Glutamatergic neuron (in vitro differentiated cells): ENCODE measurements around the gene BTBD9. TPM values are rescaled to one million over a fixed set of nuclear protein-coding genes. Genes with fewer than 3 reads are reported as not detected.

Source experiments
- DNase-seq: peaks from one replicate; pipeline ENCODE4 v3.0.0; 2022
- H3K27ac Mint-ChIP-seq: one replicate; pipeline ENCODE4 v1.8.0; 2020; ENCODE audit warnings: mild to moderate bottlenecking, mixed read lengths, inconsistent platforms; ENCODE audit not compliant: unreplicated experiment
- H3K27me3 Mint-ChIP-seq: one replicate; pipeline ENCODE4 v1.8.0; 2020; ENCODE audit warnings: mild to moderate bottlenecking, moderate library complexity, mixed read lengths, inconsistent platforms; ENCODE audit not compliant: unreplicated experiment
- H3K36me3 Mint-ChIP-seq: one replicate; pipeline ENCODE4 v1.8.0; 2020; ENCODE audit warnings: mild to moderate bottlenecking, mixed read lengths, inconsistent platforms; ENCODE audit not compliant: unreplicated experiment
- H3K4me1 Mint-ChIP-seq: one replicate; pipeline ENCODE4 v1.8.0; 2020; ENCODE audit warnings: mild to moderate bottlenecking, low read depth, mixed read lengths, inconsistent platforms; ENCODE audit not compliant: unreplicated experiment
- H3K4me3 Mint-ChIP-seq: one replicate; pipeline ENCODE4 v1.8.0; 2020; ENCODE audit warnings: mild to moderate bottlenecking, mixed read lengths, inconsistent platforms; ENCODE audit not compliant: unreplicated experiment
- H3K9me3 Mint-ChIP-seq: one replicate; pipeline ENCODE4 v1.8.0; 2020; ENCODE audit warnings: mild to moderate bottlenecking, moderate library complexity, mixed read lengths, inconsistent platforms; ENCODE audit not compliant: unreplicated experiment
- total RNA-seq: library from RNA; stranded (reverse); fragmentation: NEBNext Ultra II Directional; extraction: Animal tissue kit (Norgen Biotek cat#: 25700); gene quantifications from one replicate; pipeline ENCODE4 v1.2.1, GENCODE V29; 2021; ENCODE audit not compliant: unreplicated experiment
- TF ChIP-seq, protein P1 (sequence below): fragments of 200-600 bp; sonication (generic); IDR thresholded peaks from one replicate; pipeline ENCODE4 v1.5.0; 2021; ENCODE audit not compliant: partially characterized antibody, unreplicated experiment

Gene BTBD9
- total RNA-seq, 1 donor from 2014 or later = 18.8 TPM

DNA sequence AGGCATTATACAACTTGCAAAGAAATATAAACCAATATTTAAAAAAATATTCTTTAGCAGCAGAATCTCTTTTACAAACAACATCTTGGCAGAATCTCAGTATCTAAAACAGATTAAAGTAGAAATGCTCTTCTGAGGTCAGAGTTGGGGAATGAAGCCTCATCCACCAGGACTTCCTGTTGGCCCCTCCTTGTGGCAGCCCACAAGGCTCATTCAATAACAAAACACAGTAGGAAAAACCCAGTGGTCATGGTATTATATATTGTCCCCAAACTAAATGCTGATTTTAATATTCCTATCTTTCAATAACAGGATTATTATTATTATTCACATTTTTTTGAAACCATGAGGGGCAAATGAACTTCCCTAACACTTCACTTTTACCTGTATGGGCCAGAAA lies 368.6 kb downstream of the BTBD9 start:
- Mint-ChIP-seq H3K36me3 (no peaks in the 10 kb centered on the region), H3K4me1 (peaks cover 16% of the 10 kb centered on the region), H3K27me3 (peaks cover 1% of the 10 kb centered on the region), H3K27ac (no peak overlapping the region), H3K9me3 (no peaks in the 10 kb centered on the region), H3K4me3 (no peak overlapping the region)
- DNase-seq = no peak
- TF ChIP-seq, protein P1, sequence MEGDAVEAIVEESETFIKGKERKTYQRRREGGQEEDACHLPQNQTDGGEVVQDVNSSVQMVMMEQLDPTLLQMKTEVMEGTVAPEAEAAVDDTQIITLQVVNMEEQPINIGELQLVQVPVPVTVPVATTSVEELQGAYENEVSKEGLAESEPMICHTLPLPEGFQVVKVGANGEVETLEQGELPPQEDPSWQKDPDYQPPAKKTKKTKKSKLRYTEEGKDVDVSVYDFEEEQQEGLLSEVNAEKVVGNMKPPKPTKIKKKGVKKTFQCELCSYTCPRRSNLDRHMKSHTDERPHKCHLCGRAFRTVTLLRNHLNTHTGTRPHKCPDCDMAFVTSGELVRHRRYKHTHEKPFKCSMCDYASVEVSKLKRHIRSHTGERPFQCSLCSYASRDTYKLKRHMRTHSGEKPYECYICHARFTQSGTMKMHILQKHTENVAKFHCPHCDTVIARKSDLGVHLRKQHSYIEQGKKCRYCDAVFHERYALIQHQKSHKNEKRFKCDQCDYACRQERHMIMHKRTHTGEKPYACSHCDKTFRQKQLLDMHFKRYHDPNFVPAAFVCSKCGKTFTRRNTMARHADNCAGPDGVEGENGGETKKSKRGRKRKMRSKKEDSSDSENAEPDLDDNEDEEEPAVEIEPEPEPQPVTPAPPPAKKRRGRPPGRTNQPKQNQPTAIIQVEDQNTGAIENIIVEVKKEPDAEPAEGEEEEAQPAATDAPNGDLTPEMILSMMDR = no peak

DNA sequence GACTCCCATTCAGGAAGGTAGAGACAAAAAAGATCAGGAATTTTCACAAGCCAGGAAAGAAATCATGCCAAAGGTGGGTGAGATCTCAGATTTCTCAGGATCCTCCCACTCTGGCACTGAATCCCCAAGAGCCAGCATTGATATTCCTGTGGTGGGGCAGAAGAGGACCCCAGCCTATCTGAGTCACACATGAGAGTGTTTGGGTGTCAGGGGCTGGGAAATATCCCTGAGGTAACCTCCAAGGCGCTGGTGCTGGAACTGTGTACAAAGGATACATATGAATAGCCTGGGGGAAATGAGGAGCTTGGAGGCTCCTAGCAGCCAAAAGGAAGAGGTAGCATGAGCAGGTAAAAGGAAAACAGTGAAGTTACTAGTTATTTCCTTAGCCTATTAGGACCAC lies 369.4 kb downstream of the BTBD9 start:
- H3K4me3 Mint-ChIP-seq = no peak overlapping the region
- H3K9me3 Mint-ChIP-seq = no peaks in the 10 kb centered on the region
- TF ChIP-seq, protein P1 = no peak
- no peak for DNase-seq
- peaks cover 16% of the 10 kb centered on the region for H3K4me1 Mint-ChIP-seq
- peaks cover 1% of the 10 kb centered on the region for H3K27me3 Mint-ChIP-seq
- H3K36me3 Mint-ChIP-seq = no peaks in the 10 kb centered on the region
- no peak overlapping the region for H3K27ac Mint-ChIP-seq

DNA sequence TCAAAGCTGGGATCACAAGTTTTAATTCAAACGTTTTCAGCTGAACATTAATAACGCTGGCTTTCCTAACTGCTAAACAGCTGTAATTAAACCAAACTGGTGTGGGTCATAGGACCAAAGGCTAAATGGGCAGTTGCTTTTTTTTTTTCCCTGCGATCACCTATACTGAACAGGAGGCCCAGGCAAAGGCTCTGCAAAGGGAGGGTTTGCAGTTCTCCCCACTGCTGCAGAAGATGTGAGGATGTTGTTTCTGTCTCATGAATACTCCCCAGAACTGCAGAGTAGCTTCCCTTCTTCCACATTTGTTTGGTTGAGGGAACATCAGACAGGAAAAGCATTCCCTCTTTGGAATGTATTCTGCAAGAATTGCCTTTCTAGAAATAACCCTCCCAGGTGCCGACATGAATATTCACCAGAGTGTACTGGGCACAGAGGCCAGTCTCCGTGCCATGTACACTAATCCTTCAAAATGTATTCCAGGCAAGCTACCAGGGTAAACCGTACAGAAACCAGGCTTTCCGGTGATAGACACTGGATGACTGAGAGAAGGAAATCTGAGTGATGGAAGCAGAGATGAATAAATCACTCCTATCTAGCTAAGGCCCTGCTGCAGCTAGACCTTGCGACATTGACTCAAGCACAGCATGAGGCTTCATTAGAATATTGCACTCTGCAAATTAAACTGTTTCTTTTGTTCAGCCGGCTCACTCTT lies 370.1 kb downstream of the BTBD9 start:
- Mint-ChIP-seq H3K27me3 (peaks cover 3% of the 10 kb centered on the region), H3K9me3 (peaks cover 2% of the 10 kb centered on the region), H3K4me3 (no peak overlapping the region), H3K27ac (no peak overlapping the region), H3K36me3 (no peaks in the 10 kb centered on the region), H3K4me1 (peaks cover 16% of the 10 kb centered on the region)
- TF ChIP-seq, protein P1 = no peak
- DNase-seq = no peak

DNA sequence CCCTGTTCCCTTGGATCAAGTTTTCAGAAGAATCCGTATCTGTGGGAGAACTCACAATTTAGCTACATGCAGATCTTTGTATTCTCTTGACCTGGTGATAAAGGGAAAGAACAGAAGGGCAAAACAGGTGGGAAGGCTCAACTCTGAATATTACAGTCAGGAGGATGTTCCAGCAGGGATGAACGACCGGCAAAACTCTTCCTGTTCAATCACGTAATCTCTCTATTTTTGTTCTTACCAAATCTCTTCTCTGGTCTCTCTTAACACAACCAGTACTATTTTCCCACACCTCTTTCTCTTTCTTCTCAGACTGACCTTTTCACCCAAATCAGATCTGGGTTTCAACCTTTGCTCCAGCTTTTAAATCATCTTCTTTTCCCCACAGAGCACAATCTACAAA lies 371.4 kb downstream of the BTBD9 start:
- TF ChIP-seq, protein P1 = no peak
- H3K27ac Mint-ChIP-seq = no peak overlapping the region
- H3K36me3 Mint-ChIP-seq = no peaks in the 10 kb centered on the region
- DNase-seq = no peak
- H3K4me1 Mint-ChIP-seq = peaks cover 18% of the 10 kb centered on the region
- peaks cover 2% of the 10 kb centered on the region for H3K9me3 Mint-ChIP-seq
- H3K4me3 Mint-ChIP-seq = no peak overlapping the region
- H3K27me3 Mint-ChIP-seq = peaks cover 3% of the 10 kb centered on the region

DNA sequence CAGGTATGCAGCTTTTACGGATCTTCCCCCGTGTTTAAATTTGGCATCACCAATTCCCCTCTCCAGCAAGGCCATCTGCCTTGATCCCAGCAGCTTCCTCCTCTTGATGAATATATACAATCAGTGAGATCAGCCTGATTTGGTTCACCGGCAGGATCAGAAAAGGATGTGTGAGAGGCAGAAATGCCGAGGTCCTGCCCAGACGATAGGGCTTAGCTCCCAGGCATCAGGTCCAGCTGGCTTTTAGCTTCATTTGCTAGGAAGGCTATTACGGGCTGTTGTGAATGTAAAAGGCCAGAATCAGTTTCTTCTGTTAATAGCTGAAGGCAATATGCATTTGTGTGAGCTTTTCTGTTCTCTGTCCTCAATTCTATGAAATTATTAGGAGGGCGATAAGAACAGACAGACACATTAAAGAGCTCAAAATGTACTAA lies 372.8 kb downstream of the BTBD9 start:
- H3K9me3 Mint-ChIP-seq = peaks cover 2% of the 10 kb centered on the region
- DNase-seq = no peak
- TF ChIP-seq, protein P1 = no peak
- H3K4me3 Mint-ChIP-seq = no peak overlapping the region
- peaks cover 26% of the 10 kb centered on the region for H3K4me1 Mint-ChIP-seq
- H3K27ac Mint-ChIP-seq = peak overlapping the region; percentile 19
- H3K36me3 Mint-ChIP-seq = no peaks in the 10 kb centered on the region
- peaks cover 3% of the 10 kb centered on the region for H3K27me3 Mint-ChIP-seq
